ENCODE measurements around the gene ADRA2B. TPM values are rescaled to one million over a fixed set of nuclear protein-coding genes. Genes with fewer than 3 reads are reported as not detected.
A peak's percentile ranks its signal among the peaks of the same experiment; 100 is the strongest.

The ADRA2B gene
- total RNA-seq, 2 experiments from 2014 or later: 0.30 to 0.54 TPM

GRCh38 chr2:96110621-96111256, 5.6 kb downstream of the ADRA2B start:
- CTCF ChIA-PET: interaction anchor here (0.7 to 1.8 kb wide), 3 partner anchors 64 to 118 kb away, joined by 4 to 7 read pairs (median 5); no protein-coding TSS in a partner anchor

GRCh38 chr2:96109931-96110511, 6.3 kb downstream of the ADRA2B start:
- Mint-ChIP-seq H3K4me3 (no peak overlapping the region), H3K27ac (no peak overlapping the region), H3K27me3 (no peaks in the 10 kb centered on the region), H3K36me3 (ENCODE audit: low read depth) (peaks cover 5% of the 10 kb centered on the region), H3K4me1 (no peaks in the 10 kb centered on the region), H3K9me3 (ENCODE audit: low read depth) (peaks cover 8% of the 10 kb centered on the region)
- CTCF ChIA-PET: interaction anchor here (0.6 to 0.7 kb wide), 2 partner anchors 29 to 89 kb away, joined by 3 to 4 read pairs; no protein-coding TSS in a partner anchor
- DNase-seq (no peak), ATAC-seq (no peak)
- POLR2A ChIA-PET: no interaction called here
- intact Hi-C loops (cut with DNase I, micrococcal nuclease): loop anchor here in 1 of 2 experiments (10.0 kb wide), 1 partner anchor 105 kb away; no protein-coding TSS in a partner anchor

More at GRCh38 chr2:96110621-96111256, 5.6 kb downstream of the ADRA2B start:
- ATAC-seq (no peak), DNase-seq (no peak)
- peaks cover 4% of the 10 kb centered on the region for H3K27me3 Mint-ChIP-seq
- peaks cover 2% of the 10 kb centered on the region for H3K4me1 Mint-ChIP-seq
- POLR2A ChIA-PET: no interaction called here
- H3K36me3 Mint-ChIP-seq (ENCODE audit: low read depth): no peaks in the 10 kb centered on the region
- intact Hi-C loops (cut with DNase I, micrococcal nuclease): loop anchor here in 1 of 2 experiments (10.0 kb wide), 1 partner anchor 106 kb away; no protein-coding TSS in a partner anchor
- no peak overlapping the region for H3K27ac Mint-ChIP-seq
- no peak overlapping the region for H3K4me3 Mint-ChIP-seq
- peaks cover 2% of the 10 kb centered on the region for H3K9me3 Mint-ChIP-seq (ENCODE audit: low read depth)

- Mint-ChIP-seq H3K27me3 (no peaks in the 10 kb centered on the region), H3K9me3 (ENCODE audit: low read depth) (peaks cover 8% of the 10 kb centered on the region), H3K27ac (no peak overlapping the region), H3K4me3 (no peak overlapping the region), H3K36me3 (ENCODE audit: low read depth) (peaks cover 6% of the 10 kb centered on the region), H3K4me1 (no peaks in the 10 kb centered on the region)
- DNase-seq (no peak), ATAC-seq (no peak)
- CTCF ChIA-PET: interaction anchor here (0.6 to 0.8 kb wide), 2 partner anchors 28 to 30 kb away, joined by 3 read pairs; no protein-coding TSS in a partner anchor
- POLR2A ChIA-PET: no interaction called here
- intact Hi-C loops (cut with DNase I, micrococcal nuclease): no loop called here
Measured at GRCh38 chr2:96109361-96109680, 7.0 kb downstream of the ADRA2B start.

GRCh38 chr2:96108541-96109360, 7.6 kb downstream of the ADRA2B start:
- Mint-ChIP-seq H3K4me3 (no peak overlapping the region), H3K9me3 (ENCODE audit: low read depth) (peaks cover 8% of the 10 kb centered on the region), H3K27me3 (no peaks in the 10 kb centered on the region), H3K27ac (no peak overlapping the region), H3K4me1 (no peaks in the 10 kb centered on the region), H3K36me3 (ENCODE audit: low read depth) (peaks cover 6% of the 10 kb centered on the region)
- CTCF ChIA-PET: interaction anchor here (0.8 kb wide), 1 partner anchor 29 kb away, joined by 3 read pairs; no protein-coding TSS in a partner anchor
- intact Hi-C loops (cut with DNase I, micrococcal nuclease): no loop called here
- DNase-seq (peak; percentile 1), ATAC-seq (no peak)
- POLR2A ChIA-PET: no interaction called here

GRCh38 chr2:96108151-96108540, 8.2 kb downstream of the ADRA2B start:
- no peak for ATAC-seq
- CTCF ChIA-PET: no interaction called here

GRCh38 chr2:96107708-96108065, 8.7 kb downstream of the ADRA2B start:
- peaks cover 8% of the 10 kb centered on the region for H3K9me3 Mint-ChIP-seq (ENCODE audit: low read depth)
- H3K4me1 Mint-ChIP-seq: no peaks in the 10 kb centered on the region
- ATAC-seq: no peak
- peaks cover 6% of the 10 kb centered on the region for H3K36me3 Mint-ChIP-seq (ENCODE audit: low read depth)
- POLR2A ChIA-PET: no interaction called here
- H3K27ac Mint-ChIP-seq: no peak overlapping the region
- no peaks in the 10 kb centered on the region for H3K27me3 Mint-ChIP-seq
- CTCF ChIA-PET: no interaction called here
- no peak overlapping the region for H3K4me3 Mint-ChIP-seq
- intact Hi-C loops (cut with DNase I, micrococcal nuclease): no loop called here
- DNase-seq: no peak

More at GRCh38 chr2:96108151-96108540, 8.2 kb downstream of the ADRA2B start:
- intact Hi-C loops (cut with DNase I, micrococcal nuclease): no loop called here
- H3K27me3 Mint-ChIP-seq: no peaks in the 10 kb centered on the region
- peaks cover 8% of the 10 kb centered on the region for H3K9me3 Mint-ChIP-seq (ENCODE audit: low read depth)
- no peaks in the 10 kb centered on the region for H3K4me1 Mint-ChIP-seq
- H3K36me3 Mint-ChIP-seq (ENCODE audit: low read depth): peaks cover 6% of the 10 kb centered on the region
- DNase-seq: peak; percentile 2
- no peak overlapping the region for H3K4me3 Mint-ChIP-seq
- POLR2A ChIA-PET: no interaction called here
- no peak overlapping the region for H3K27ac Mint-ChIP-seq

- H3K4me3 Mint-ChIP-seq: no peak overlapping the region
Measured at GRCh38 chr2:96106991-96107707, 9.2 kb downstream of the ADRA2B start.

GRCh38 chr2:96105994-96106715, 10.2 kb downstream of the ADRA2B start:
- ATAC-seq: no peak
- Mint-ChIP-seq H3K27me3 (no peaks in the 10 kb centered on the region), H3K27ac (no peak overlapping the region), H3K4me3 (no peak overlapping the region), H3K36me3 (ENCODE audit: low read depth) (peaks cover 6% of the 10 kb centered on the region), H3K9me3 (ENCODE audit: low read depth) (peaks cover 8% of the 10 kb centered on the region), H3K4me1 (no peaks in the 10 kb centered on the region)
- ChIA-PET POLR2A (no interaction called here), CTCF (interaction anchor here (1.0 to 1.5 kb wide), 2 partner anchors 10 to 151 kb away, joined by 3 to 6 read pairs; partner anchors contain the start of gene ADRA2B)
- DNase-seq: no peak
- intact Hi-C loops (cut with DNase I, micrococcal nuclease): loop anchor here in 1 of 2 experiments (2.0 kb wide), 1 partner anchor 21 kb away; no protein-coding TSS in a partner anchor

More at GRCh38 chr2:96106991-96107707, 9.2 kb downstream of the ADRA2B start:
- Mint-ChIP-seq H3K4me1 (no peaks in the 10 kb centered on the region), H3K27me3 (no peaks in the 10 kb centered on the region), H3K27ac (no peak overlapping the region), H3K36me3 (ENCODE audit: low read depth) (peaks cover 6% of the 10 kb centered on the region), H3K9me3 (ENCODE audit: low read depth) (peaks cover 8% of the 10 kb centered on the region)
- intact Hi-C loops (cut with DNase I, micrococcal nuclease): no loop called here
- DNase-seq (no peak), ATAC-seq (no peak)
- CTCF ChIA-PET: interaction anchor here (1.5 kb wide), 1 partner anchor 9 kb away, joined by 6 read pairs; the partner anchor contains the start of gene ADRA2B
- POLR2A ChIA-PET: no interaction called here

GRCh38 chr2:96105152-96105915, 11.0 kb downstream of the ADRA2B start:
- ChIA-PET CTCF (interaction anchor here (0.7 to 1.0 kb wide), 2 partner anchors 9 to 151 kb away, joined by 3 read pairs; no protein-coding TSS in a partner anchor), POLR2A (no interaction called here)
- Mint-ChIP-seq H3K36me3 (ENCODE audit: low read depth) (peaks cover 6% of the 10 kb centered on the region), H3K27ac (no peak overlapping the region), H3K4me1 (no peaks in the 10 kb centered on the region), H3K4me3 (no peak overlapping the region), H3K27me3 (no peaks in the 10 kb centered on the region), H3K9me3 (ENCODE audit: low read depth) (peaks cover 8% of the 10 kb centered on the region)
- DNase-seq (peak; percentile 1), ATAC-seq (no peak)
- intact Hi-C loops (cut with DNase I, micrococcal nuclease): loop anchor here in 1 of 2 experiments (2.0 kb wide), 1 partner anchor 21 kb away; no protein-coding TSS in a partner anchor

GRCh38 chr2:96104487-96104861, 11.9 kb downstream of the ADRA2B start:
- CTCF ChIA-PET: no interaction called here
- Mint-ChIP-seq H3K27me3 (no peaks in the 10 kb centered on the region), H3K9me3 (ENCODE audit: low read depth) (peaks cover 8% of the 10 kb centered on the region), H3K36me3 (ENCODE audit: low read depth) (peaks cover 6% of the 10 kb centered on the region), H3K4me3 (no peak overlapping the region), H3K4me1 (no peaks in the 10 kb centered on the region), H3K27ac (no peak overlapping the region)
- POLR2A ChIA-PET: no interaction called here
- ATAC-seq (no peak), DNase-seq (no peak)
- intact Hi-C loops (cut with DNase I, micrococcal nuclease): loop anchor here in 1 of 2 experiments (2.0 kb wide), 1 partner anchor 20 kb away; no protein-coding TSS in a partner anchor

All from activated CD4-positive, alpha-beta T cell treated with anti-CD3 and anti-CD28 coated beads for 36 hours (primary cell).